Activated CD8-positive, alpha-beta T cell treated with anti-CD3 and anti-CD28 coated beads, Interleukin-2, amount 10 ng/mL, durations not matched to agents 7 days and 5 days (primary cell): ENCODE measurements around the gene OSBPL3. TPM values are rescaled to one million over a fixed set of nuclear protein-coding genes. Genes with fewer than 3 reads are reported as not detected.
A peak's percentile ranks its signal among the peaks of the same experiment; 100 is the strongest.

Source experiments
- ATAC-seq: fragments of 150-1000 bp; cut with Tn5 transposase; one replicate; pipeline ENCODE4 v1.10.0; 2021; ENCODE audit warnings: moderate library complexity
- CTCF ChIA-PET: fragments of 350-600 bp; sonication (Branson Sonifier 250); formaldehyde crosslinking; loops from one replicate; lab custom pipeline; 2021; ENCODE audit warnings: antibody characterized with exemption; lab: Charles Lee
- POLR2A ChIA-PET: fragments of 350-600 bp; sonication (Branson Sonifier 250); formaldehyde crosslinking; loops from one replicate; lab custom pipeline; 2021; ENCODE audit warnings: antibody characterized with exemption; lab: Charles Lee
- DNase-seq: peaks from one replicate; pipeline ENCODE4 v3.0.0-alpha.2; 2020
- H3K27ac Mint-ChIP-seq: one replicate; pipeline ENCODE4 v1.8.0; 2021; ENCODE audit warnings: mild to moderate bottlenecking, mixed read lengths
- H3K27me3 Mint-ChIP-seq: one replicate; pipeline ENCODE4 v1.8.0; 2021; ENCODE audit warnings: low read depth, mixed read lengths
- H3K36me3 Mint-ChIP-seq: one replicate; pipeline ENCODE4 v1.8.0; 2021; ENCODE audit warnings: low read depth, mixed read lengths
- H3K4me1 Mint-ChIP-seq: one replicate; pipeline ENCODE4 v1.8.0; 2021; ENCODE audit warnings: low read depth, mixed read lengths
- H3K4me3 Mint-ChIP-seq: one replicate; pipeline ENCODE4 v1.8.0; 2021; ENCODE audit warnings: mild to moderate bottlenecking, mixed read lengths
- H3K9me3 Mint-ChIP-seq: one replicate; pipeline ENCODE4 v1.8.0; 2022; ENCODE audit warnings: mixed read lengths; ENCODE audit not compliant: insufficient read depth
- total RNA-seq, 2 experiments: library from RNA; stranded (reverse); gene quantifications; one replicate each; pipeline ENCODE4 v1.2.3, GENCODE V29; 2021

OSBPL3 gene
- total RNA-seq, 2 experiments from 2014 or later = 73.0 to 83.0 TPM

DNA sequence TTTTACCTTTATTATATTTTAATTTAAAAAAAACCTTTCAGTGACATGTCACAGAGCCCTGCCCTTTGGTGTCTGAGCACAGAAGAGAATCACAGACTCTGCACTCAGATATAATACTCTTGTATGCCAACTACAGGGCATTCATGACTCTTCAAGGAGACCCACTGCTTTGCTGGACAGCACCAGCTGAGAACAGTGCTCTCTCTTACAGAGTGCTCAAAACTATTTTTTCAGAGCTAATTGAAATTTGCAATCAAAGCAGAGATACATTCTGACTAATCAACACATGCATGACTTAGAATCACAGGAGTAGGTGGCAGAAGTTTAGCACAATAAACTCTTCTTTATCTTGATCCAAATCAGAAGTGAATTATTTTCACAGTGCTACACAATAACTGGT, 99.1 kb downstream of the OSBPL3 start:
- CTCF ChIA-PET = interaction anchor here (0.9 to 1.6 kb wide), 6 partner anchors 10 to 102 kb away, joined by 3 read pairs; partner anchors contain the start of gene OSBPL3
- H3K9me3 Mint-ChIP-seq = no peaks in the 10 kb centered on the region
- POLR2A ChIA-PET = interaction anchor here (1.4 kb wide), 1 partner anchor 99 kb away, joined by 3 read pairs; no protein-coding TSS in a partner anchor

DNA sequence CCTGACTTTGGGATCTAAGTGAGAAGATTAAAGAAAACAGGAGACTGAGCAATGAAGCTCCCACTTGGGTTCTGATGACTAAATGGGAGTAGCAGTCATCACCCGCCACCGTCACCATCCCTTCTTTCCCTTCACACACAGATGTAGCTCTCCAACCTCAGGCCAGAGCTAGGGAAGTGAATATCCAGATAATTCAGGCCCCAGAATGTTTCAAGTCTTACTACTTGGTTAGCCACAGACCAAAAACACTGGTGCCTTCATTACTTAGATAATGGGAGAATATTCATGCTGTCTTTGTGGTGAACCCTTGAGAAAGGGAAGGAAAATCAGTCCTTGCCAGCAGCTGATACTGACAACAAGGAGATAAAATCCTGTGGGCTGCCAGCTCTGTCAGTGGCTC, 100.7 kb downstream of the OSBPL3 start:
- H3K27ac Mint-ChIP-seq = no peak overlapping the region
- no peaks in the 10 kb centered on the region for H3K27me3 Mint-ChIP-seq
- ATAC-seq = no peak
- ChIA-PET POLR2A (interaction anchor here (0.9 to 1.3 kb wide), 2 partner anchors 9 to 20 kb away, joined by 3 read pairs; no protein-coding TSS in a partner anchor), CTCF (interaction anchor here (1.3 to 3.4 kb wide), 7 partner anchors 8 to 100 kb away, joined by 3 to 16 read pairs (median 9); no protein-coding TSS in a partner anchor)
- H3K9me3 Mint-ChIP-seq = no peaks in the 10 kb centered on the region
- H3K36me3 Mint-ChIP-seq = peaks cover 33% of the 10 kb centered on the region
- no peak for DNase-seq
- H3K4me1 Mint-ChIP-seq = peaks cover 24% of the 10 kb centered on the region
- H3K4me3 Mint-ChIP-seq = no peak overlapping the region

More for the DNA sequence above, 99.1 kb downstream of the OSBPL3 start:
- DNase-seq (no peak), ATAC-seq (no peak)
- peaks cover 43% of the 10 kb centered on the region for H3K36me3 Mint-ChIP-seq
- H3K27ac Mint-ChIP-seq = no peak overlapping the region
- no peak overlapping the region for H3K4me3 Mint-ChIP-seq
- no peaks in the 10 kb centered on the region for H3K27me3 Mint-ChIP-seq
- peaks cover 26% of the 10 kb centered on the region for H3K4me1 Mint-ChIP-seq

- ChIA-PET CTCF (interaction anchor here (0.7 to 3.4 kb wide), 18 partner anchors 10 to 215 kb away, joined by 3 to 16 read pairs (median 3); no protein-coding TSS in a partner anchor), POLR2A (interaction anchor here (1.3 kb wide), 1 partner anchor 19 kb away, joined by 3 read pairs; no protein-coding TSS in a partner anchor)
- H3K27ac Mint-ChIP-seq = peak overlapping the region; percentile 54
- H3K4me1 Mint-ChIP-seq = peaks cover 22% of the 10 kb centered on the region
- peak; percentile 55 for ATAC-seq
- no peak overlapping the region for H3K4me3 Mint-ChIP-seq
- H3K27me3 Mint-ChIP-seq = no peaks in the 10 kb centered on the region
- peaks cover 27% of the 10 kb centered on the region for H3K36me3 Mint-ChIP-seq
- peak; percentile 28 for DNase-seq
- H3K9me3 Mint-ChIP-seq = no peaks in the 10 kb centered on the region
Measured at GRCh38 chr7:24877790-24878311, 102.1 kb downstream of the OSBPL3 start.

DNA sequence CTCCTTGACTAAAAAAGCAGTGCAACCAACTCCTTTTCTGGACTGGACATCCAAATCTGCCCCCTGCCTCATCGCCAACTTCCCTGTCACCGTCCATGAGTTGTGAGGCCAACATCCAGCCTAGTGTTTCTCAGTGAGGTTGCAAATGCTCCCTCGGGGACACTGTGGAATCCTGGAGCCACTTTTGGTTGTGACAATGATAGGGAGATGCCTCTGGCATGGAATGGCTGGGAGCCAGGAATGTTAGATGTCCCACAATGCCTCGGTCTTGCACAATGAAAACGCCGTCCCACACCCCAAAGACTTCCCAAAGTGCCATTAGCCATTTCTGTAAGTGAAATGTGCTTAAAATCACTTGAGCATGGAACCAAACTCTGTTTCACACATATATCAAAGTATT, 105.2 kb downstream of the OSBPL3 start:
- H3K4me3 Mint-ChIP-seq = no peak overlapping the region
- ChIA-PET CTCF (no interaction called here), POLR2A (no interaction called here)
- ATAC-seq (no peak), DNase-seq (no peak)
- H3K9me3 Mint-ChIP-seq = no peaks in the 10 kb centered on the region
- no peak overlapping the region for H3K27ac Mint-ChIP-seq
- H3K27me3 Mint-ChIP-seq = no peaks in the 10 kb centered on the region
- peaks cover 43% of the 10 kb centered on the region for H3K36me3 Mint-ChIP-seq
- peaks cover 39% of the 10 kb centered on the region for H3K4me1 Mint-ChIP-seq

DNA sequence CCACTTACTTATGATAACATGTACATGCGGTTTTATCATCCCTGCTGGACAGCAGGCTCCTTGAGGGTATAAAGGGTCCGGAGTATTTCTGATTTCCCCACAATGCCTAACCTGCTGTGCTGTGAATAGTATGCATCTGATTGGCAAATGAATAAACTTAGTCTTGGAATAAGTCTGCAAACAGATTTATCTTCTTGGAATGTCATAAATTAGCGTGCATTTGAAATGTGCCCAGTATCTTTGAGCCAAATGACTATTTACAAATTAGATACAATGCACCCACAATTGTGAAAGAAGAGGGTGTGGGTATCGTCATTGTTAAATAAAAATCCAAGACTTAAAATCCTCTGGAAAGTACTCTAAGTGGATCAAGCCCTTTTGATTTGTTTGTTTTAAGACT, 106.0 kb downstream of the OSBPL3 start:
- CTCF ChIA-PET = no interaction called here
- H3K27ac Mint-ChIP-seq = no peak overlapping the region
- peaks cover 34% of the 10 kb centered on the region for H3K4me1 Mint-ChIP-seq
- no peak for DNase-seq
- ATAC-seq = no peak
- H3K4me3 Mint-ChIP-seq = no peak overlapping the region
- POLR2A ChIA-PET = no interaction called here
- no peaks in the 10 kb centered on the region for H3K9me3 Mint-ChIP-seq
- H3K27me3 Mint-ChIP-seq = no peaks in the 10 kb centered on the region
- peaks cover 42% of the 10 kb centered on the region for H3K36me3 Mint-ChIP-seq

DNA sequence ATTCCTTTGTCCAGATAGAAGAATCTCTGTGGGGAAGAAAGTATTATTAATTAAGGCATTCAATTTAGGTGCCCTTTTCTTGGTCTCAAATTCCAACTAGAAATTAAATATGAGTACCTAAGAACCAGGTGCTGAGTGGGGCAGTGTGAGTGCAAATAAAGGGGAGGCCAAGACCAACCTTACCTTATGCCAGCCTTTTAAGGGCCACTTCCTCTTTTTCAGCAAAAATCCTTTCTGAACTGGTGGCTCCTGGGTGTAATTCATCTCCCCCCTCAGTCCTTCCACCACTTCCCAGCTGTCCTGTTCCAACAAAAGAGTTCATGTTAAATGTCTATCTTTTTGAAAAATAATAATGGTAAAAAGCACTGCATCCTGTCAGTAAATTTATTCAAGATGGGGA, 108.2 kb downstream of the OSBPL3 start:
- ChIA-PET POLR2A (interaction anchor here (1.0 kb wide), 1 partner anchor 25 kb away, joined by 3 read pairs; no protein-coding TSS in a partner anchor), CTCF (interaction anchor here (0.6 to 1.7 kb wide), 4 partner anchors 9 to 110 kb away, joined by 3 to 5 read pairs (median 4); no protein-coding TSS in a partner anchor)
- ATAC-seq (no peak), DNase-seq (no peak)
- no peaks in the 10 kb centered on the region for H3K27me3 Mint-ChIP-seq
- peaks cover 22% of the 10 kb centered on the region for H3K4me1 Mint-ChIP-seq
- no peak overlapping the region for H3K27ac Mint-ChIP-seq
- no peaks in the 10 kb centered on the region for H3K9me3 Mint-ChIP-seq
- H3K4me3 Mint-ChIP-seq = no peak overlapping the region
- peaks cover 53% of the 10 kb centered on the region for H3K36me3 Mint-ChIP-seq

- no peak for ATAC-seq
- ChIA-PET CTCF (interaction anchor here (1.7 kb wide), 1 partner anchor 23 kb away, joined by 4 read pairs; no protein-coding TSS in a partner anchor), POLR2A (no interaction called here)
- Mint-ChIP-seq H3K27ac (no peak overlapping the region), H3K9me3 (no peaks in the 10 kb centered on the region), H3K4me3 (no peak overlapping the region), H3K4me1 (peaks cover 29% of the 10 kb centered on the region), H3K36me3 (peaks cover 58% of the 10 kb centered on the region), H3K27me3 (no peaks in the 10 kb centered on the region)
- no peak for DNase-seq
Measured at GRCh38 chr7:24870766-24871165, 109.2 kb downstream of the OSBPL3 start.

- Mint-ChIP-seq H3K36me3 (peaks cover 66% of the 10 kb centered on the region), H3K4me1 (peaks cover 36% of the 10 kb centered on the region), H3K27me3 (no peaks in the 10 kb centered on the region), H3K4me3 (no peak overlapping the region), H3K27ac (no peak overlapping the region), H3K9me3 (no peaks in the 10 kb centered on the region)
- ChIA-PET CTCF (interaction anchor here (1.0 kb wide), 1 partner anchor 57 kb away, joined by 3 read pairs; no protein-coding TSS in a partner anchor), POLR2A (no interaction called here)
- DNase-seq (no peak), ATAC-seq (no peak)
Measured at GRCh38 chr7:24869572-24869971, 110.4 kb downstream of the OSBPL3 start.

DNA sequence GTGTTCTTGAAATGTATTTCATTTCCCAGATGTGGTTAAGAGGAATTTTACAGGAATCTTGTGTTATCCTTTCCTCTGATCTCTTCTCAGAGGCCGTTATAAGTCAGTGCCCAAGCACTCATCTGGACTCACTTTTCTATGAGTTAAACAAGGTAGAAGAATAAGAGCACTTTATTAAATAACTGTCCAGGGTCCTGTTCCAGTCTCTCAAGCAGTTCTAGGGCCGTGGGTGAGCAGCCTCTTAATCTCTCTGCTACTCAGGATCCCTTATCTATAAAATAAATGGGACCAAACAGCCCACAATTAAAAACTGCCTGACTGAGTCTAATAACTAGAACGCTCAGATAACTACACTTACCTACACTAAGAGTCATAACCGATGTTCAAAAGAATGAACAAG, 111.2 kb downstream of the OSBPL3 start:
- H3K27ac Mint-ChIP-seq = no peak overlapping the region
- POLR2A ChIA-PET = interaction anchor here (0.7 kb wide), 1 partner anchor 49 kb away, joined by 4 read pairs; no protein-coding TSS in a partner anchor

GRCh38 chr7:24866004-24866615, 113.9 kb downstream of the OSBPL3 start:
- POLR2A ChIA-PET = interaction anchor here (1.4 kb wide), 1 partner anchor 115 kb away, joined by 4 read pairs; no protein-coding TSS in a partner anchor

More for the DNA sequence above, 111.2 kb downstream of the OSBPL3 start:
- CTCF ChIA-PET = no interaction called here
- ATAC-seq = no peak
- DNase-seq = no peak
- peaks cover 73% of the 10 kb centered on the region for H3K36me3 Mint-ChIP-seq
- no peaks in the 10 kb centered on the region for H3K9me3 Mint-ChIP-seq
- no peak overlapping the region for H3K4me3 Mint-ChIP-seq
- no peaks in the 10 kb centered on the region for H3K27me3 Mint-ChIP-seq
- peaks cover 44% of the 10 kb centered on the region for H3K4me1 Mint-ChIP-seq

DNA sequence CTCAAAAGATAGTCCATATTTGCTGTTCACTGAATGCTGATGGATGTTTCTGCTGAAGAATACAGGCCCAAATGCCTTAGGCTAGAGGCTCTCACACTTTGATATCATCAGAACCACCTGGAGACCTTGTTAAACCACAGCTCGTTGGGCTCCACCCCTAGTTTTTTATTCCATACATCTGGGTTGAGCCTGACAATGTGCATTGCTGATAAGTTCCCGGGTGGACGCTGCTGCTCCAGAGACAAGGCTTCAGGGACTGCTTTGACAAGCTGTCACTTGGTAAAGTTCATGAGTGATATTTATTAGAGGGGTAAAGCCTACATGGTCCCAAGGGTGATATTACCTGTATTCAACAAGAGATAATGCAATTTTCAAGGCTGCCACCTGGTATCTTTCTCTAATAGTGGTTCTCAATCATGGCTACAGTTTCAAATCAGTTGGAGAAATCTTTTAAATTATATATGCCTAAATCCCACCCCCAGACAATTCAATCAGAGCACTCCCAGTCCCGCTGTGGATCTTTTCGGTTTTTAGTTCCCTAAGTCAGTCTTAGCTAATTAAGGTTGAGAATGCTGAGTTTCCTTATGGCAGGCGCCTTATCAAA, 115.7 kb downstream of the OSBPL3 start:
- ATAC-seq = no peak
- Mint-ChIP-seq H3K4me3 (no peak overlapping the region), H3K27ac (no peak overlapping the region), H3K36me3 (peaks cover 85% of the 10 kb centered on the region), H3K27me3 (no peaks in the 10 kb centered on the region), H3K9me3 (no peaks in the 10 kb centered on the region), H3K4me1 (peaks cover 28% of the 10 kb centered on the region)
- POLR2A ChIA-PET = no interaction called here
- CTCF ChIA-PET = interaction anchor here (1.6 kb wide), 1 partner anchor 43 kb away, joined by 4 read pairs; no protein-coding TSS in a partner anchor
- no peak for DNase-seq

More at GRCh38 chr7:24866004-24866615, 113.9 kb downstream of the OSBPL3 start:
- ATAC-seq (no peak), DNase-seq (no peak)
- H3K27me3 Mint-ChIP-seq = no peaks in the 10 kb centered on the region
- H3K27ac Mint-ChIP-seq = peak overlapping the region; percentile 29
- CTCF ChIA-PET = interaction anchor here (1.2 to 1.6 kb wide), 2 partner anchors 45 to 54 kb away, joined by 4 read pairs; no protein-coding TSS in a partner anchor
- no peak overlapping the region for H3K4me3 Mint-ChIP-seq
- peaks cover 33% of the 10 kb centered on the region for H3K4me1 Mint-ChIP-seq
- no peaks in the 10 kb centered on the region for H3K9me3 Mint-ChIP-seq
- H3K36me3 Mint-ChIP-seq = peaks cover 86% of the 10 kb centered on the region
